K562 (cell line): Measurements from ENCODE around the gene UBXN11. TPM values are rescaled to one million over a fixed set of nuclear protein-coding genes. Genes with fewer than 3 reads are reported as not detected.

Experiments used
- ARNT ChIP-seq, 2 experiments: fragments of 450-650 bp; IDR thresholded peaks; 2 replicates each; pipeline ENCODE4 v1.6.1; 2016; ENCODE audit warnings: mild to moderate bottlenecking in 1 of 2
- BRCA1 ChIP-seq, 2 experiments: fragments of 450-650 bp in 1 of 2; sonication (generic) in 1 of 2; formaldehyde crosslinking in 1 of 2; IDR thresholded peaks; 2 replicates each; pipeline versions ENCODE4 v1.5.0 to v1.6.1; 2017 to 2020; ENCODE audit warnings: mild to moderate bottlenecking in 1 of 2, missing genetic modification reagents in 1 of 2
- BRD9 ChIP-seq: fragments of 450-650 bp; IDR thresholded peaks from 2 replicates; pipeline ENCODE4 v1.6.1; 2018; ENCODE audit warnings: low read depth; ENCODE audit not compliant: partially characterized antibody
- CBX1 ChIP-seq: sonication (generic); IDR thresholded peaks from 2 replicates; pipeline ENCODE4 v1.6.1; 2016; ENCODE audit warnings: antibody characterized with exemption, low read depth, mild to moderate bottlenecking
- CTBP1 ChIP-seq: fragments of 450-650 bp; IDR thresholded peaks from 2 replicates; pipeline ENCODE4 v1.6.1; 2016; ENCODE audit warnings: borderline replicate concordance
- FIP1L1 ChIP-seq: fragments of 200-400 bp; formaldehyde crosslinking; IDR thresholded peaks from 2 replicates; pipeline ENCODE4 v1.6.1; 2018; ENCODE audit warnings: mild to moderate bottlenecking, low read depth, low read length; ENCODE audit not compliant: poor library complexity, severe bottlenecking
- GABPA ChIP-seq: fragments of 200-800 bp; sonication (Bioruptor generic); conservative IDR thresholded peaks from 2 replicates; pipeline ENCODE4 v1.6.1; 2016; ENCODE audit warnings: low read depth, missing genetic modification characterization, missing compliant biosample characterization
- KDM1A ChIP-seq, 2 experiments: fragments of 450-650 bp; IDR thresholded peaks; 2 replicates each; pipeline ENCODE4 v1.6.1; 2016; ENCODE audit warnings: mild to moderate bottlenecking in 2 of 2
- MYC ChIP-seq, 2 experiments: fragments of 250-450 bp in 1 of 2; sonication (Bioruptor Pico) in 1 of 2; IDR thresholded peaks; 2 replicates each; pipeline versions ENCODE4 v1.5.1 to v1.6.1; 2012 to 2021; ENCODE audit warnings: low read depth in 2 of 2, borderline replicate concordance in 1 of 2, improper control_type of control experiment in 1 of 2, low read length in 1 of 2, mild to moderate bottlenecking in 1 of 2, moderate library complexity in 1 of 2
- OTX1 ChIP-seq: fragments of 450-650 bp; formaldehyde crosslinking; IDR thresholded peaks from 2 replicates; pipeline ENCODE4 v1.4.0; 2022; ENCODE audit warnings: mild to moderate bottlenecking
- PHTF2 ChIP-seq: fragments of 250-450 bp; sonication (Bioruptor Pico); IDR thresholded peaks from 2 replicates; pipeline ENCODE4 v1.5.0; 2021; ENCODE audit warnings: mild to moderate bottlenecking
- TEAD4 ChIP-seq, 2 experiments: sonication (generic) in 1 of 2; formaldehyde crosslinking in 1 of 2; IDR thresholded peaks; 2 replicates each; pipeline versions ENCODE4 v1.6.1 to v1.8.0; 2012 to 2022; ENCODE audit warnings: borderline replicate concordance in 1 of 2, inconsistent platforms in 1 of 2, low read length in 1 of 2, mild to moderate bottlenecking in 1 of 2, missing genetic modification reagents in 1 of 2
- ZC3H4 ChIP-seq: sonication (generic); formaldehyde crosslinking; IDR thresholded peaks from 2 replicates; pipeline ENCODE4 v1.9.0; 2021; ENCODE audit warnings: missing genetic modification reagents, borderline replicate concordance
- polyA plus RNA-seq, 8 experiments: library from polyadenylated mRNA; depleted of rRNA in 4 of 8; stranded (reverse) in 5 of 8; unstranded in 3 of 8; fragments of >200 nt; fragmentation: Nextera tagmentation in 2 of 8; fragmentation: Illumina TruSeq in 1 of 8; extraction: Ambion mirVana in 2 of 8; extraction: Trizol in 1 of 8; gene quantifications; 2 replicates each; pipeline versions ENCODE4 v1.2.1 to v1.2.3, GENCODE V29; 2011 to 2014; ENCODE audit warnings: inconsistent platforms in 1 of 8, missing spikeins in 1 of 8
- total RNA-seq, 7 experiments: library from RNA; depleted of rRNA in 6 of 7; stranded (reverse); fragments of >200 nt in 6 of 7; fragmentation: Illumina TruSeq in 2 of 7; extraction: Trizol in 2 of 7; gene quantifications; 2 replicates each; pipeline versions ENCODE4 v1.2.1 to v1.2.3, GENCODE V29; 2011 to 2021; ENCODE audit warnings: low replicate concordance in 1 of 7
- TF ChIP-seq, protein P1 (sequence below): sonication (generic); formaldehyde crosslinking; IDR thresholded peaks from 2 replicates; pipeline ENCODE4 v1.8.0; 2022; ENCODE audit warnings: mild to moderate bottlenecking, low read depth, missing genetic modification reagents
- TF ChIP-seq, protein P2 (sequence below): fragments of 450-650 bp; IDR thresholded peaks from 2 replicates; pipeline ENCODE4 v1.6.1; 2016; ENCODE audit warnings: antibody characterized with exemption
- TF ChIP-seq, protein P3 (sequence below), 3 experiments: fragments of 200-800 bp in 1 of 3; fragments of 250-450 bp in 1 of 3; fragments of 450-650 bp in 1 of 3; sonication (Bioruptor Pico) in 1 of 3; sonication (Bioruptor generic) in 1 of 3; formaldehyde crosslinking in 1 of 3; IDR thresholded peaks; 2 replicates each; pipeline versions ENCODE4 v1.6.1 to v1.8.0; 2016 to 2022; ENCODE audit warnings: mild to moderate bottlenecking in 2 of 3, missing genetic modification characterization in 2 of 3, missing compliant biosample characterization in 1 of 3, moderate library complexity in 1 of 3
- TF ChIP-seq, protein P4 (sequence below): fragments of 150-350 bp; IDR thresholded peaks from 2 replicates; pipeline ENCODE4 v1.6.1; 2014; ENCODE audit warnings: low read depth, mild to moderate bottlenecking, low read length, borderline replicate concordance

The UBXN11 gene
- total and polyA plus RNA-seq, 9 of the 15 experiments (the other 6 are each of a cell fraction or from before 2014, with no cell fraction given), result 0.48 to 34.3 (median 11.3) TPM

DNA sequence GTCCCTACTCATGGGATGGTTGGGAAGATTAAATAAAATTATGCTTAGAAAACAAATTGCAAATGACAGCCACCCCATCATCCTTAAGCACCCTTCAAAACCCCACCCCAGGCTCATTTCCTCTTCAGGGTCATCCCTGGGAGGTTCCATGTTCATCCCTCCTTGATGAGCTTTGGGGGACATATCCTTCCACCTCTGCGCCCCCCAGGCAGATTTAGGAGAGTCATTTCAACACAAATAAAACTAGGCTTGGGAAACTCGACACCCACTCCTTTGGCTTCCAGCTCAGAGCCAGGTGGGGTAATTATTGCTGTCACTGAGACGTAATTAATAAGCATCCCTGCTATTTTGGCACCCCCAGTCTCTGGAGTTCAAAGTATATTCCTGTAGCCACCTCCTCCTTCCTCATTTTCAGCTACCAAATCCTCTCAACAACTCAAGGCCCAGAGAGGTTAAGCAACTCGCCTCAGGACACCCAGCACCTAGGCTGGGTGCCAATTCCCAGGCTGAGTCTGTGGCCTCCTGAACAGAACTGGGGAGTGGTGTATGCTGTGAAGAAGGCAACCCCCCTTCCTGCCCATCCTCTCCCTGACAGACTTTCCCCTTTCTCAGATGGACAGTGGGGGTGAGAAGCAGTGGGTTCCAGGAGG lies 46.9 kb upstream of the UBXN11 start (continued):
- TF ChIP-seq TEAD4 (IDR thresholded peaks at IDR 0.05; ENCODE audit: low read length) (no peak), TEAD4 (CRISPR knock-in tag; IDR thresholded peaks at IDR 0.05; ENCODE audit: borderline replicate concordance) (no peak), PHTF2 (CRISPR knock-in tag) (no peak), CBX1 (no peak), MYC (IDR thresholded peaks at IDR 0.05; ENCODE audit: low read depth, low read length) (no peak), MYC (CRISPR knock-in tag; IDR thresholded peaks at IDR 0.05; ENCODE audit: borderline replicate concordance, low read depth) (no peak), GABPA (tag) (no peak), ZC3H4 (CRISPR knock-in tag) (no peak), KDM1A (IDR thresholded peaks at IDR 0.05) (peak; percentile 70 to 83), OTX1 (CRISPR knock-in tag) (no peak), BRD9 (peak; percentile 57), CTBP1 (no peak), ARNT (IDR thresholded peaks at IDR 0.05) (peak in 1 of 2 experiments; percentile 43; a peak in 1 of 4 replicates), BRCA1 (IDR thresholded peaks at IDR 0.05) (no peak), BRCA1 (CRISPR knock-in tag; IDR thresholded peaks at IDR 0.05) (no peak), FIP1L1 (no peak)
- TF ChIP-seq, protein P1, sequence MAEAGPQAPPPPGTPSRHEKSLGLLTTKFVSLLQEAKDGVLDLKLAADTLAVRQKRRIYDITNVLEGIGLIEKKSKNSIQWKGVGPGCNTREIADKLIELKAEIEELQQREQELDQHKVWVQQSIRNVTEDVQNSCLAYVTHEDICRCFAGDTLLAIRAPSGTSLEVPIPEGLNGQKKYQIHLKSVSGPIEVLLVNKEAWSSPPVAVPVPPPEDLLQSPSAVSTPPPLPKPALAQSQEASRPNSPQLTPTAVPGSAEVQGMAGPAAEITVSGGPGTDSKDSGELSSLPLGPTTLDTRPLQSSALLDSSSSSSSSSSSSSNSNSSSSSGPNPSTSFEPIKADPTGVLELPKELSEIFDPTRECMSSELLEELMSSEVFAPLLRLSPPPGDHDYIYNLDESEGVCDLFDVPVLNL (CRISPR knock-in tag), result no peak
- TF ChIP-seq, protein P2, sequence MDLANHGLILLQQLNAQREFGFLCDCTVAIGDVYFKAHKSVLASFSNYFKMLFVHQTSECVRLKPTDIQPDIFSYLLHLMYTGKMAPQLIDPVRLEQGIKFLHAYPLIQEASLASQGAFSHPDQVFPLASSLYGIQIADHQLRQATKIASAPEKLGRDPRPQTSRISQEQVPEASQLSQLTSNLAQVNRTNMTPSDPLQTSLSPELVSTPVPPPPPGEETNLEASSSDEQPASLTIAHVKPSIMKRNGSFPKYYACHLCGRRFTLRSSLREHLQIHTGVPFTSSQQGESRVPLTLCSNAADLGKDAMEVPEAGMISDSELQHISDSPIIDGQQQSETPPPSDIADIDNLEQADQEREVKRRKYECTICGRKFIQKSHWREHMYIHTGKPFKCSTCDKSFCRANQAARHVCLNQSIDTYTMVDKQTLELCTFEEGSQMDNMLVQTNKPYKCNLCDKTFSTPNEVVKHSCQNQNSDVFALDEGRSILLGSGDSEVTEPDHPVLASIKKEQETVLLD, result no peak
- TF ChIP-seq, protein P3, sequence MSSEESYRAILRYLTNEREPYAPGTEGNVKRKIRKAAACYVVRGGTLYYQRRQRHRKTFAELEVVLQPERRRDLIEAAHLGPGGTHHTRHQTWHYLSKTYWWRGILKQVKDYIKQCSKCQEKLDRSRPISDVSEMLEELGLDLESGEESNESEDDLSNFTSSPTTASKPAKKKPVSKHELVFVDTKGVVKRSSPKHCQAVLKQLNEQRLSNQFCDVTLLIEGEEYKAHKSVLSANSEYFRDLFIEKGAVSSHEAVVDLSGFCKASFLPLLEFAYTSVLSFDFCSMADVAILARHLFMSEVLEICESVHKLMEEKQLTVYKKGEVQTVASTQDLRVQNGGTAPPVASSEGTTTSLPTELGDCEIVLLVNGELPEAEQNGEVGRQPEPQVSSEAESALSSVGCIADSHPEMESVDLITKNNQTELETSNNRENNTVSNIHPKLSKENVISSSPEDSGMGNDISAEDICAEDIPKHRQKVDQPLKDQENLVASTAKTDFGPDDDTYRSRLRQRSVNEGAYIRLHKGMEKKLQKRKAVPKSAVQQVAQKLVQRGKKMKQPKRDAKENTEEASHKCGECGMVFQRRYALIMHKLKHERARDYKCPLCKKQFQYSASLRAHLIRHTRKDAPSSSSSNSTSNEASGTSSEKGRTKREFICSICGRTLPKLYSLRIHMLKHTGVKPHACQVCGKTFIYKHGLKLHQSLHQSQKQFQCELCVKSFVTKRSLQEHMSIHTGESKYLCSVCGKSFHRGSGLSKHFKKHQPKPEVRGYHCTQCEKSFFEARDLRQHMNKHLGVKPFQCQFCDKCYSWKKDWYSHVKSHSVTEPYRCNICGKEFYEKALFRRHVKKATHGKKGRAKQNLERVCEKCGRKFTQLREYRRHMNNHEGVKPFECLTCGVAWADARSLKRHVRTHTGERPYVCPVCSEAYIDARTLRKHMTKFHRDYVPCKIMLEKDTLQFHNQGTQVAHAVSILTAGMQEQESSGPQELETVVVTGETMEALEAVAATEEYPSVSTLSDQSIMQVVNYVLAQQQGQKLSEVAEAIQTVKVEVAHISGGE (CRISPR knock-in tag; IDR thresholded peaks at IDR 0.05), result no peak
- TF ChIP-seq, protein P4, sequence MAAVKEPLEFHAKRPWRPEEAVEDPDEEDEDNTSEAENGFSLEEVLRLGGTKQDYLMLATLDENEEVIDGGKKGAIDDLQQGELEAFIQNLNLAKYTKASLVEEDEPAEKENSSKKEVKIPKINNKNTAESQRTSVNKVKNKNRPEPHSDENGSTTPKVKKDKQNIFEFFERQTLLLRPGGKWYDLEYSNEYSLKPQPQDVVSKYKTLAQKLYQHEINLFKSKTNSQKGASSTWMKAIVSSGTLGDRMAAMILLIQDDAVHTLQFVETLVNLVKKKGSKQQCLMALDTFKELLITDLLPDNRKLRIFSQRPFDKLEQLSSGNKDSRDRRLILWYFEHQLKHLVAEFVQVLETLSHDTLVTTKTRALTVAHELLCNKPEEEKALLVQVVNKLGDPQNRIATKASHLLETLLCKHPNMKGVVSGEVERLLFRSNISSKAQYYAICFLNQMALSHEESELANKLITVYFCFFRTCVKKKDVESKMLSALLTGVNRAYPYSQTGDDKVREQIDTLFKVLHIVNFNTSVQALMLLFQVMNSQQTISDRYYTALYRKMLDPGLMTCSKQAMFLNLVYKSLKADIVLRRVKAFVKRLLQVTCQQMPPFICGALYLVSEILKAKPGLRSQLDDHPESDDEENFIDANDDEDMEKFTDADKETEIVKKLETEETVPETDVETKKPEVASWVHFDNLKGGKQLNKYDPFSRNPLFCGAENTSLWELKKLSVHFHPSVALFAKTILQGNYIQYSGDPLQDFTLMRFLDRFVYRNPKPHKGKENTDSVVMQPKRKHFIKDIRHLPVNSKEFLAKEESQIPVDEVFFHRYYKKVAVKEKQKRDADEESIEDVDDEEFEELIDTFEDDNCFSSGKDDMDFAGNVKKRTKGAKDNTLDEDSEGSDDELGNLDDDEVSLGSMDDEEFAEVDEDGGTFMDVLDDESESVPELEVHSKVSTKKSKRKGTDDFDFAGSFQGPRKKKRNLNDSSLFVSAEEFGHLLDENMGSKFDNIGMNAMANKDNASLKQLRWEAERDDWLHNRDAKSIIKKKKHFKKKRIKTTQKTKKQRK, result no peak
